A549 (cell line): Measurements from ENCODE around the gene NOL3. TPM values are rescaled to one million over a fixed set of nuclear protein-coding genes. Genes with fewer than 3 reads are reported as not detected.

Source experiments
- ATAC-seq, 2 experiments: fragments of 200-7000 bp in 1 of 2; fragments of >200 bp in 1 of 2; cut with Nextera tagmentation in 1 of 2; cut with Tn5 transposase in 1 of 2; 3 replicates each; pipeline versions ENCODE4 v1.8.0 to v1.9.1; 2018 to 2020; ENCODE audit warnings: mild to moderate bottlenecking in 1 of 2, moderate library complexity in 1 of 2
- CTCF ChIA-PET: fragments of 300-600 bp; sonication (Branson Sonifier 250); formaldehyde crosslinking; extraction: SDS; loops from one replicate; lab custom pipeline; 2021; ENCODE audit warnings: antibody characterized with exemption, inconsistent platforms; lab: Yijun Ruan, JAX
- POLR2A ChIA-PET: fragments of 350-600 bp; formaldehyde crosslinking; extraction: SDS; loops from one replicate; lab custom pipeline; 2021; ENCODE audit warnings: antibody characterized with exemption, inconsistent platforms; lab: Yijun Ruan, JAX
- DNase-seq, 2 experiments: peaks; one replicate each; pipeline versions ENCODE4 v3.0.0 to v3.0.0-alpha.2; 2011 to 2016; ENCODE audit warnings: low read depth in 1 of 2, low spot score in 1 of 2
- FAIRE-seq: peaks from 2 replicates; lab custom pipeline; 2011; peaks lifted over from hg19 to GRCh38; lab: Jason Lieb, UNC
- H3K27ac ChIP-seq, 2 experiments: fragments of >200 bp; sonication (Bioruptor Twin); formaldehyde crosslinking; 3 replicates each; pipeline ENCODE4 v1.5.1; 2016 to 2017
- H3K4me1 ChIP-seq: fragments of >200 bp; sonication (Bioruptor Twin); formaldehyde crosslinking; 3 replicates; pipeline ENCODE4 v1.6.1; 2016
- H3K4me2 ChIP-seq: fragments of >200 bp; sonication (Bioruptor Twin); formaldehyde crosslinking; 3 replicates; pipeline ENCODE4 v1.6.1; 2016
- H3K4me3 ChIP-seq: fragments of >200 bp; sonication (Bioruptor Twin); formaldehyde crosslinking; 3 replicates; pipeline ENCODE4 v1.5.1; 2016
- H3K9me3 ChIP-seq: fragments of >200 bp; sonication (Bioruptor Twin); formaldehyde crosslinking; 3 replicates; pipeline ENCODE4 v1.6.1; 2016
- CEBPB ChIP-seq, 2 experiments: fragments of >200 bp in 1 of 2; sonication (Bioruptor Twin) in 1 of 2; formaldehyde crosslinking in 1 of 2; IDR thresholded peaks; 2 replicates each; pipeline ENCODE4 v1.6.1; 2012 to 2016
- CHD2 ChIP-seq: fragments of 150-350 bp; IDR thresholded peaks from 2 replicates; pipeline ENCODE4 v1.6.1; 2014; ENCODE audit warnings: low read length; ENCODE audit not compliant: partially characterized antibody
- ESRRA ChIP-seq: fragments of 150-350 bp; IDR thresholded peaks from 2 replicates; pipeline ENCODE4 v1.6.1; 2014; ENCODE audit warnings: mild to moderate bottlenecking, low read length, borderline replicate concordance
- FOSL2 ChIP-seq, 2 experiments: fragments of 450-650 bp in 1 of 2; fragments of >200 bp in 1 of 2; sonication (Bioruptor Twin) in 1 of 2; formaldehyde crosslinking; IDR thresholded peaks; 2 replicates each; pipeline versions ENCODE4 v1.5.0 to v1.6.1; 2016 to 2020; ENCODE audit warnings: mild to moderate bottlenecking in 1 of 2, moderate library complexity in 1 of 2
- FOXS1 ChIP-seq: fragments of 250-450 bp; sonication (Bioruptor Pico); IDR thresholded peaks from 2 replicates; pipeline ENCODE4 v1.5.0; 2020; ENCODE audit warnings: mild to moderate bottlenecking, moderate library complexity
- HOXA7 ChIP-seq: fragments of 250-450 bp; sonication (Bioruptor Pico); IDR thresholded peaks from 2 replicates; pipeline ENCODE4 v1.5.0; 2020; ENCODE audit warnings: mild to moderate bottlenecking, moderate library complexity
- HOXB13 ChIP-seq: fragments of 250-450 bp; sonication (Bioruptor Pico); IDR thresholded peaks from 2 replicates; pipeline ENCODE4 v1.5.0; 2020; ENCODE audit warnings: low read depth, mild to moderate bottlenecking, moderate library complexity
- JUN ChIP-seq, 2 experiments: fragments of >200 bp; sonication (Bioruptor Twin); formaldehyde crosslinking; IDR thresholded peaks; 2 replicates in 1 of 2; 3 replicates in 1 of 2; pipeline ENCODE4 v1.6.1; 2016 to 2017
- JUNB ChIP-seq: fragments of >200 bp; sonication (Bioruptor Twin); formaldehyde crosslinking; IDR thresholded peaks from 2 replicates; pipeline ENCODE4 v1.6.1; 2016
- KDM1A ChIP-seq: fragments of 200-600 bp; sonication (generic); IDR thresholded peaks from 2 replicates; pipeline ENCODE4 v1.6.1; 2016; ENCODE audit warnings: low read depth, mild to moderate bottlenecking
- KDM5A ChIP-seq: fragments of 200-600 bp; sonication (generic); IDR thresholded peaks from 2 replicates; pipeline ENCODE4 v1.6.1; 2016; ENCODE audit warnings: antibody characterized with exemption, mild to moderate bottlenecking
- MYC ChIP-seq: IDR thresholded peaks from 2 replicates; pipeline ENCODE4 v1.6.1; 2012; ENCODE audit warnings: mild to moderate bottlenecking, inconsistent platforms, low read length, improper control_type of control experiment, borderline replicate concordance
- NFE2L2 ChIP-seq: fragments of 150-350 bp; conservative IDR thresholded peaks from 2 replicates; pipeline ENCODE4 v1.6.1; 2014; ENCODE audit warnings: low read length
- NPAS2 ChIP-seq: fragments of 250-450 bp; sonication (Bioruptor Pico); IDR thresholded peaks from 2 replicates; pipeline ENCODE4 v1.8.0; 2022; ENCODE audit warnings: mild to moderate bottlenecking, moderate library complexity, borderline replicate concordance
- PHF8 ChIP-seq: fragments of 200-600 bp; sonication (generic); IDR thresholded peaks from 2 replicates; pipeline ENCODE4 v1.6.1; 2016; ENCODE audit warnings: low read depth, mild to moderate bottlenecking, antibody characterized with exemption, moderate library complexity, borderline replicate concordance
- POLR2A ChIP-seq: IDR thresholded peaks from 2 replicates; pipeline ENCODE4 v1.6.1; 2012; ENCODE audit warnings: mild to moderate bottlenecking, low read length
- RAD21 ChIP-seq, 2 experiments: fragments of >200 bp in 1 of 2; sonication (Bioruptor Twin) in 1 of 2; formaldehyde crosslinking in 1 of 2; IDR thresholded peaks in 1 of 2; conservative IDR thresholded peaks in 1 of 2; 2 replicates in 1 of 2; 3 replicates in 1 of 2; pipeline ENCODE4 v1.6.1; 2012 to 2018; ENCODE audit warnings: inconsistent platforms in 1 of 2
- TP53 ChIP-seq: fragments of 250-450 bp; sonication (Bioruptor Pico); IDR thresholded peaks from 2 replicates; pipeline ENCODE4 v1.5.0; 2021; ENCODE audit warnings: mild to moderate bottlenecking, moderate library complexity
- ZFP36 ChIP-seq: fragments of 450-650 bp; IDR thresholded peaks from 2 replicates; pipeline ENCODE4 v1.6.1; 2014; ENCODE audit warnings: borderline replicate concordance; ENCODE audit not compliant: partially characterized antibody
- ZNF302 ChIP-seq: fragments of 250-450 bp; sonication (Bioruptor Pico); IDR thresholded peaks from 2 replicates; pipeline ENCODE4 v1.9.0; 2021; ENCODE audit warnings: inconsistent platforms, mild to moderate bottlenecking, moderate library complexity
- ZSCAN20 ChIP-seq: fragments of 250-450 bp; sonication (Bioruptor Pico); IDR thresholded peaks from 2 replicates; pipeline ENCODE4 v1.8.0; 2022; ENCODE audit warnings: mild to moderate bottlenecking, moderate library complexity
- whole genome bisulfite sequencing: methylation state at CpG from one replicate; pipeline ENCODE4 v1.1.6; 2017; ENCODE audit errors: missing lambda C conversion rate; 5-methylcytosine and 5-hydroxymethylcytosine counted together
- polyA plus RNA-seq, 4 experiments: library from polyadenylated mRNA; depleted of rRNA in 3 of 4; stranded (reverse); fragments of >200 nt; fragmentation: RNase III in 1 of 4; extraction: RNeasy Plus Mini Kit Qiagen cat#74134 plus additional on column Dnase treatment in 1 of 4; gene quantifications; 2 replicates in 3 of 4; 3 replicates in 1 of 4; pipeline ENCODE4 v1.2.3, GENCODE V29; 2011 to 2017
- TF ChIP-seq, protein P1 (sequence below): fragments of >200 bp; sonication (Bioruptor Twin); formaldehyde crosslinking; IDR thresholded peaks from 2 replicates; pipeline ENCODE4 v1.6.1; 2016
- TF ChIP-seq, protein P2 (sequence below): fragments of 250-450 bp; sonication (Bioruptor Pico); IDR thresholded peaks from 2 replicates; pipeline ENCODE4 v1.5.0; 2020; ENCODE audit warnings: low read depth, mild to moderate bottlenecking, moderate library complexity
- TF ChIP-seq, protein P3 (sequence below): fragments of 450-650 bp; IDR thresholded peaks from 2 replicates; pipeline ENCODE4 v1.6.1; 2014; ENCODE audit warnings: antibody characterized with exemption
- TF ChIP-seq, protein P4 (sequence below): IDR thresholded peaks from 2 replicates; pipeline ENCODE4 v1.6.1; 2012
- TF ChIP-seq, protein P5 (sequence below): fragments of >200 bp; sonication (Bioruptor Twin); formaldehyde crosslinking; IDR thresholded peaks from 3 replicates; pipeline ENCODE4 v1.6.1; 2016

NOL3 gene
- polyA plus RNA-seq, 2 of the 4 experiments (the other 2 are of a cell fraction): 22.6 to 39.1 TPM

DNA sequence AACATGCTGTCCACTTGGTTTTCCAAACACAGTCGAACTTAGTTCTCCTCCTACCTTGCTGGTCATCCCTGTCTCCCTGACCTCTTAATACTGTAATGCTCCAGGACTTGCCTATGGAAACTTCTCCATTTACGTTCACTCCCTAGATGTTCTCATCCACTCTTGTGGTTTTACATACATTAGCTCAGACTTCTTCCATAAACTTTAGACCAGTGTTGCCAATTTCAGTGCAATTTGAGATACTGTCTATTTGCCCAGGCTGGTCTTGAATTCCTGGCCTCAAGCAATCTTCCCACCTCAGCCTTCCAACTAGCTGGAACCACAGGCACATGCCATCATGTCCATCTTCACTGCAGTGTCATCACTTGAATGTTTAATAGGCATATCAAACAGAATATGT is 11.9 kb downstream of the NOL3 start:
- Histone ChIP-seq H3K27ac (no peak overlapping the region), H3K9me3 (no peaks in the 10 kb centered on the region), H3K4me1 (peaks cover 38% of the 10 kb centered on the region), H3K4me2 (peak overlapping the region; percentile 76), H3K4me3 (no peak overlapping the region)
- ATAC-seq: no peak
- POLR2A ChIA-PET: interaction anchor here (0.7 kb wide), 1 partner anchor 67 kb away, joined by 5 read pairs; the partner anchor contains the start of gene SLC9A5
- CTCF ChIA-PET: interaction anchor here (1.1 to 10.7 kb wide), 5 partner anchors 10 to 228 kb away, joined by 4 to 162 read pairs (median 44); partner anchors contain the start of gene NOL3
- no peak for DNase-seq
- TF ChIP-seq FOSL2 (IDR thresholded peaks at IDR 0.05): no peak
- no peak for TF ChIP-seq FOSL2 (CRISPR knock-in tag; IDR thresholded peaks at IDR 0.05)
- no peak for TF ChIP-seq ZSCAN20
- no peak for TF ChIP-seq ESRRA
- TF ChIP-seq NPAS2: no peak
- TF ChIP-seq ZFP36: no peak
- TF ChIP-seq ZNF302 (CRISPR knock-in tag): no peak
- TF ChIP-seq, protein P1, sequence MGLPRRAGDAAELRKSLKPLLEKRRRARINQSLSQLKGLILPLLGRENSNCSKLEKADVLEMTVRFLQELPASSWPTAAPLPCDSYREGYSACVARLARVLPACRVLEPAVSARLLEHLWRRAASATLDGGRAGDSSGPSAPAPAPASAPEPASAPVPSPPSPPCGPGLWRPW: no peak
- no peak for TF ChIP-seq MYC
- TF ChIP-seq HOXA7 (CRISPR knock-in tag): no peak
- TF ChIP-seq FOXS1 (CRISPR knock-in tag): no peak
- TF ChIP-seq RAD21 (conservative IDR thresholded peaks at IDR 0.05 in 1 of 2, IDR thresholded peaks at IDR 0.05 in 1 of 2): no peak
- TF ChIP-seq, protein P2, sequence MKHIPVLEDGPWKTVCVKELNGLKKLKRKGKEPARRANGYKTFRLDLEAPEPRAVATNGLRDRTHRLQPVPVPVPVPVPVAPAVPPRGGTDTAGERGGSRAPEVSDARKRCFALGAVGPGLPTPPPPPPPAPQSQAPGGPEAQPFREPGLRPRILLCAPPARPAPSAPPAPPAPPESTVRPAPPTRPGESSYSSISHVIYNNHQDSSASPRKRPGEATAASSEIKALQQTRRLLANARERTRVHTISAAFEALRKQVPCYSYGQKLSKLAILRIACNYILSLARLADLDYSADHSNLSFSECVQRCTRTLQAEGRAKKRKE (CRISPR knock-in tag): no peak
- TF ChIP-seq, protein P3, sequence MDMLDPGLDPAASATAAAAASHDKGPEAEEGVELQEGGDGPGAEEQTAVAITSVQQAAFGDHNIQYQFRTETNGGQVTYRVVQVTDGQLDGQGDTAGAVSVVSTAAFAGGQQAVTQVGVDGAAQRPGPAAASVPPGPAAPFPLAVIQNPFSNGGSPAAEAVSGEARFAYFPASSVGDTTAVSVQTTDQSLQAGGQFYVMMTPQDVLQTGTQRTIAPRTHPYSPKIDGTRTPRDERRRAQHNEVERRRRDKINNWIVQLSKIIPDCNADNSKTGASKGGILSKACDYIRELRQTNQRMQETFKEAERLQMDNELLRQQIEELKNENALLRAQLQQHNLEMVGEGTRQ: no peak
- no peak for TF ChIP-seq HOXB13
- no peak for FAIRE-seq
- WGBS: 88% methylated on average over 2 of the region's 2 CpGs

DNA sequence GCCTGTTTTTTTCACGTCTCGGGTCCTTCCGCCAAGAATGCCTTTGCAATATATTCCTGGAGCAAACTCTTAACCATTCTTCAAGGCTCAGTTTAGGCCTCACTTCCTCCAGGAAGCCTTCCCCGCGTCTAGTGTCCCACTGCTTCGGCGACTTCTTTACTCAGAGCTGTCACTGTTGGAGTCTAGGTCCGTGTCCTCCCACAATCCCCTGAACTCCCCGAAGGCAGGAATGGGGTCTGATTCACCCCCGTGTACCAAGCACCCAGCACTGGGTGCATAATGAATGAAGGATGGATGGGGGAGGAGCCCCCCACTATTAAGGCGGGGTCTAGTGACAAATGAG is 12.9 kb downstream of the NOL3 start:
- TF ChIP-seq ZFP36 (peak; percentile 91), KDM1A (peak; percentile 67; the same call in 1 of the 2 replicates), POLR2A (no peak; the same call in 1 of the 2 replicates)
- DNase-seq (no peak), FAIRE-seq (no peak)

DNA sequence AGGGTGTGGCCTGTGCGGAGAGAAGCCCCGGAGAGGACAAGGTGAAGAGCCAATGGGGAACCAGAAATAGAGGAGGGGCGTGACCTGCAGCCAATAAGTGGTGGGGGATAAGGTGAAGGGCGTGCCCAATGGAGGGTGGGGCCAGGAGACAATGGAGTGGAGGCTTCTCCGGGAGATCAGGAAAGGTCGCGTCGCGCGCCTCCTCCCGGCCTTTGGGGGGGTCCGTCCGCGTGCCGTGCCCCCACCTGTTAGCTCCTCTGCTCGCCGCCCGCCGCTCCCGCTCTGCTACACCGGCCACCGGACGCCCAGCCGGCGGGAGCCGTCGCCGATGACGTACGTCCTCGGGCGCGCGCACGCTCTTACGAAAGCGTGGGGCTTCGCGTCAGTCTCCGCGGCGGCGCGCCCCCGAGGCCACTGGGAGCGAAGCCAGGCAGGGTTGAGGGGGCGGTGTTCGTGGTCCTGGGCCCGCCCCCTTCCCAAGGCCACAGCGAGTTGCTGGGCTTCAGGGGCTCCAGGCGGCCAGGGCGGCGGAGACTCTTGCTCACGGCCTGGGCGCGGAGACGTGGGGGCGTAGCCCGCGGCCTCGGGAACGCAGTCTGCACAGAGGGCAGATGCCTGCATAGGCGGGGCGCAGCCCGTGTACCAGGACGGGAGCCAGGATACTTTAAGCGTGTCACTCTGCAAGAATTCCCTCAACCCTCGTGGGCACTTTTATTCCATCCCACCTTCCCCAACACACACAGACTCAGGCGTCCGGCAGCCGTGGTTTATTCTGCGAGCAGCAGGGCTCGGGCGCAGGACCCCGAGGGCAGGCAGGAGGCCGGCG is 13.5 kb downstream of the NOL3 start, which contains the start of gene MATCAP1:
TSS of gene MATCAP1 (minus strand) at position 337 of the 826 bp plus-strand sequence. CDS start 3,353 bp downstream, outside the sequence.
- Histone ChIP-seq H3K4me1 (peaks cover 33% of the 10 kb centered on the region), H3K4me3 (peak within 1 kb of the TSS; percentile 66), H3K9me3 (no peaks in the 10 kb centered on the region), H3K27ac (peak within 1 kb of the TSS; percentile 93 to 97), H3K4me2 (peak within 1 kb of the TSS; percentile 89)
- 2% methylated on average over 47 of the region's 77 CpGs for WGBS
- DNase-seq (peak; percentile 98 to 99), ATAC-seq (peak; percentile 72 to 87), FAIRE-seq (peak; percentile 94)
- POLR2A ChIA-PET: interaction anchor here (1.6 kb wide), 1 partner anchor 9 kb away, joined by 3 read pairs; no protein-coding TSS in a partner anchor
- CTCF ChIA-PET: interaction anchor here (1.3 to 10.7 kb wide), 17 partner anchors 12 to 244 kb away, joined by 3 to 162 read pairs (median 5); partner anchors contain the start of genes CES3, FBXL8, NOL3 and TMEM208
- TF ChIP-seq, protein P4, sequence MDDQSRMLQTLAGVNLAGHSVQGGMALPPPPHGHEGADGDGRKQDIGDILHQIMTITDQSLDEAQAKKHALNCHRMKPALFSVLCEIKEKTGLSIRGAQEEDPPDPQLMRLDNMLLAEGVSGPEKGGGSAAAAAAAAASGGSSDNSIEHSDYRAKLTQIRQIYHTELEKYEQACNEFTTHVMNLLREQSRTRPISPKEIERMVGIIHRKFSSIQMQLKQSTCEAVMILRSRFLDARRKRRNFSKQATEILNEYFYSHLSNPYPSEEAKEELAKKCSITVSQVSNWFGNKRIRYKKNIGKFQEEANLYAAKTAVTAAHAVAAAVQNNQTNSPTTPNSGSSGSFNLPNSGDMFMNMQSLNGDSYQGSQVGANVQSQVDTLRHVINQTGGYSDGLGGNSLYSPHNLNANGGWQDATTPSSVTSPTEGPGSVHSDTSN: peak; percentile 91
- TF ChIP-seq NFE2L2 (no peak), CHD2 (peak; percentile 9), KDM5A (no peak), CEBPB (IDR thresholded peaks at IDR 0.05) (peak in 1 of 2 experiments; percentile 77; a peak in 3 of 4 replicates), POLR2A (peak; percentile 45), TP53 (CRISPR knock-in tag) (no peak), JUN (IDR thresholded peaks at IDR 0.05) (peak; percentile 39 to 64; a peak in 3 of 5 replicates), PHF8 (peak; percentile 61), JUNB (no peak)
- TF ChIP-seq, protein P3: no peak
- TF ChIP-seq, protein P5, sequence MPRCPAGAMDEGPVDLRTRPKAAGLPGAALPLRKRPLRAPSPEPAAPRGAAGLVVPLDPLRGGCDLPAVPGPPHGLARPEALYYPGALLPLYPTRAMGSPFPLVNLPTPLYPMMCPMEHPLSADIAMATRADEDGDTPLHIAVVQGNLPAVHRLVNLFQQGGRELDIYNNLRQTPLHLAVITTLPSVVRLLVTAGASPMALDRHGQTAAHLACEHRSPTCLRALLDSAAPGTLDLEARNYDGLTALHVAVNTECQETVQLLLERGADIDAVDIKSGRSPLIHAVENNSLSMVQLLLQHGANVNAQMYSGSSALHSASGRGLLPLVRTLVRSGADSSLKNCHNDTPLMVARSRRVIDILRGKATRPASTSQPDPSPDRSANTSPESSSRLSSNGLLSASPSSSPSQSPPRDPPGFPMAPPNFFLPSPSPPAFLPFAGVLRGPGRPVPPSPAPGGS: no peak
- TF ChIP-seq, protein P2 (CRISPR knock-in tag): no peak

More for the DNA sequence above, 12.9 kb downstream of the NOL3 start:
- H3K4me1 ChIP-seq: peaks cover 38% of the 10 kb centered on the region
- ATAC-seq: no peak
- H3K4me3 ChIP-seq: peak overlapping the region; percentile 66
- H3K9me3 ChIP-seq: no peaks in the 10 kb centered on the region
- peak overlapping the region; percentile 93 to 97 for H3K27ac ChIP-seq
- WGBS: 14% methylated on average over 11 of the region's 11 CpGs
- POLR2A ChIA-PET: interaction anchor here (0.6 kb wide), 1 partner anchor 155 kb away, joined by 3 read pairs; no protein-coding TSS in a partner anchor
- CTCF ChIA-PET: interaction anchor here (1.1 to 10.7 kb wide), 6 partner anchors 11 to 229 kb away, joined by 4 to 162 read pairs (median 34); partner anchors contain the start of gene NOL3
- H3K4me2 ChIP-seq: peak overlapping the region; percentile 76
